ENCODE data around the gene COA5. TPM values are rescaled to one million over a fixed set of nuclear protein-coding genes. Genes with fewer than 3 reads are reported as not detected.

The COA5 gene
- total RNA-seq, 2 experiments from 2014 or later: 33.6 to 40.0 TPM

- H3K4me3 ChIP-seq (ENCODE audit: low read depth, low read length, poor library complexity, severe bottlenecking): no peak overlapping the region
- intact Hi-C loops (cut with micrococcal nuclease; ENCODE audit: unreplicated experiment): no loop called here
- CTCF ChIA-PET (ENCODE audit: unreplicated experiment): no interaction called here
- no peaks in the 10 kb centered on the region for H3K9me2 ChIP-seq (ENCODE audit: insufficient read depth, low read length)
- H2AFZ ChIP-seq (ENCODE audit: low read length): no peak overlapping the region
- DNase-seq (ENCODE audit: low spot score): no peak
- no peaks in the 10 kb centered on the region for H3K9me3 ChIP-seq (ENCODE audit: low read length)
- no peak overlapping the region for H3K4me2 ChIP-seq (ENCODE audit: low read length)
- H3K27ac ChIP-seq (ENCODE audit: low read depth, low read length, poor library complexity, severe bottlenecking): no peak overlapping the region
- TF ChIP-seq CTCF (conservative IDR thresholded peaks at IDR 0.05; ENCODE audit: low read length): no peak
- TF ChIP-seq EZH2phosphoT487 (IDR thresholded peaks at IDR 0.05; ENCODE audit: borderline replicate concordance, low read depth, low read length): no peak
- no TSS peak for BruUV-seq (replicated peaks)
- no peaks in the 10 kb centered on the region for H3K79me2 ChIP-seq (ENCODE audit: insufficient read depth, low read depth, low read length)
- no peaks in the 10 kb centered on the region for H3K36me3 ChIP-seq (ENCODE audit: insufficient read depth, low read length)
- no peaks in the 10 kb centered on the region for H4K20me1 ChIP-seq (ENCODE audit: insufficient read depth, low read length)
- H3K4me1 ChIP-seq (ENCODE audit: insufficient read depth, low read length, poor library complexity, severe bottlenecking): no peaks in the 10 kb centered on the region
- POLR2A ChIA-PET: no interaction called here
These were observed 34.9 kb downstream of the COA5 start for GRCh38 chr2:98573426-98573825.

DNA sequence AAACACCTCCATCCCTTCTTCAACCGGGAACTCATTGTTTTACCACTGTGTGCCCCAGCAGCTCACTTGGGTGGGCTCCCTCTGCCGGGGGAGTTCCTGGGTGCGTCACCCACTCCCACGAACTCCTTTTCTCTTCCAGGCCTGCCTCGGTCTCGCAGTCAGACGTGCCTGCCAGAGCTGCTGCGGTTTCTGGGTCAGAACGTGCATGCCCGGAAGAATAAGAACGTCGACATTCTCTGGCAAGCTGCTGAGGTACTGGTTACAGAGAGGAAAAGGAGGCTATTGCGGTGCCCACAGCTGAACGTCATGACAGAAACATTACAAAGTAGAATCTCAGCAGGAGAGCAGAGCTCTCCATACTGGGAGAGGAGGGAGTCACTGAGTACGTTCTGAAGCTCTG, 35.6 kb downstream of the COA5 start:
- no peak for DNase-seq (ENCODE audit: low spot score)
- Histone ChIP-seq H2AFZ (ENCODE audit: low read length) (no peak overlapping the region), H3K4me3 (ENCODE audit: low read depth, low read length, poor library complexity, severe bottlenecking) (no peak overlapping the region), H4K20me1 (ENCODE audit: insufficient read depth, low read length) (no peaks in the 10 kb centered on the region), H3K4me2 (ENCODE audit: low read length) (no peak overlapping the region), H3K9me2 (ENCODE audit: insufficient read depth, low read length) (no peaks in the 10 kb centered on the region), H3K27ac (ENCODE audit: low read depth, low read length, poor library complexity, severe bottlenecking) (no peak overlapping the region), H3K79me2 (ENCODE audit: insufficient read depth, low read depth, low read length) (no peaks in the 10 kb centered on the region), H3K36me3 (ENCODE audit: insufficient read depth, low read length) (no peaks in the 10 kb centered on the region), H3K9me3 (ENCODE audit: low read length) (no peaks in the 10 kb centered on the region), H3K4me1 (ENCODE audit: insufficient read depth, low read length, poor library complexity, severe bottlenecking) (no peaks in the 10 kb centered on the region)
- intact Hi-C loops (cut with micrococcal nuclease; ENCODE audit: unreplicated experiment): no loop called here
- BruUV-seq (replicated peaks): no TSS peak
- TF ChIP-seq EZH2phosphoT487 (IDR thresholded peaks at IDR 0.05; ENCODE audit: borderline replicate concordance, low read depth, low read length) (no peak), CTCF (conservative IDR thresholded peaks at IDR 0.05; ENCODE audit: low read length) (no peak)
- POLR2A ChIA-PET: no interaction called here
- CTCF ChIA-PET (ENCODE audit: unreplicated experiment): interaction anchor here (0.9 kb wide), 1 partner anchor 10 kb away, joined by 14 read pairs; no protein-coding TSS in a partner anchor

- no peaks in the 10 kb centered on the region for H3K36me3 ChIP-seq (ENCODE audit: insufficient read depth, low read length)
These were observed 36.1 kb downstream of the COA5 start for GRCh38 chr2:98572211-98572610.

More at GRCh38 chr2:98572211-98572610, 36.1 kb downstream of the COA5 start:
- Histone ChIP-seq H3K79me2 (ENCODE audit: insufficient read depth, low read depth, low read length) (no peaks in the 10 kb centered on the region), H3K9me3 (ENCODE audit: low read length) (no peaks in the 10 kb centered on the region), H3K27ac (ENCODE audit: low read depth, low read length, poor library complexity, severe bottlenecking) (no peak overlapping the region), H3K9me2 (ENCODE audit: insufficient read depth, low read length) (no peaks in the 10 kb centered on the region), H3K4me3 (ENCODE audit: low read depth, low read length, poor library complexity, severe bottlenecking) (no peak overlapping the region), H3K4me2 (ENCODE audit: low read length) (no peak overlapping the region), H2AFZ (ENCODE audit: low read length) (no peak overlapping the region), H4K20me1 (ENCODE audit: insufficient read depth, low read length) (no peaks in the 10 kb centered on the region), H3K4me1 (ENCODE audit: insufficient read depth, low read length, poor library complexity, severe bottlenecking) (no peaks in the 10 kb centered on the region)
- BruUV-seq (replicated peaks): no TSS peak
- ChIA-PET POLR2A (no interaction called here), CTCF (ENCODE audit: unreplicated experiment) (interaction anchor here (0.9 kb wide), 1 partner anchor 10 kb away, joined by 14 read pairs; no protein-coding TSS in a partner anchor)
- intact Hi-C loops (cut with micrococcal nuclease; ENCODE audit: unreplicated experiment): no loop called here
- no peak for DNase-seq (ENCODE audit: low spot score)
- no peak for TF ChIP-seq EZH2phosphoT487 (IDR thresholded peaks at IDR 0.05; ENCODE audit: borderline replicate concordance, low read depth, low read length)
- TF ChIP-seq CTCF (conservative IDR thresholded peaks at IDR 0.05; ENCODE audit: low read length): no peak
